ENCODE data around the gene SLC15A4. TPM values are rescaled to one million over a fixed set of nuclear protein-coding genes. Genes with fewer than 3 reads are reported as not detected.
A peak's percentile ranks its signal among the peaks of the same experiment; 100 is the strongest.

SLC15A4 gene
- total and polyA plus RNA-seq, 2 donors (not counting 1 experiment from before 2014, with no cell fraction given): 35.8 to 36.3 TPM

GRCh38 chr12:128783129-128783574, 40.6 kb downstream of the SLC15A4 start:
- Histone ChIP-seq H3K4me3 (replicated peaks in 1 of 4; ENCODE audit: control extremely low read depth in 1 of 4, insufficient read depth in 1 of 4, low read depth in 3 of 4, low read length in 4 of 4) (peak overlapping the region in 1 of 4 experiments; percentile 15), H3K36me3 (ENCODE audit: control insufficient read depth, insufficient read depth, low read length) (no peaks in the 10 kb centered on the region), H4K20me1 (ENCODE audit: control insufficient read depth, extremely low read depth, insufficient read depth, low read length) (no peaks in the 10 kb centered on the region), H3K9me3 (ENCODE audit: control insufficient read depth, insufficient read depth, low read depth, low read length) (no peaks in the 10 kb centered on the region), H2AFZ (ENCODE audit: low read length) (peak overlapping the region; percentile 70), H3K27me3 (ENCODE audit: control insufficient read depth, insufficient read depth, low read length) (no peaks in the 10 kb centered on the region), H3K79me2 (ENCODE audit: control insufficient read depth, insufficient read depth, low read length) (no peaks in the 10 kb centered on the region), H3K4me2 (ENCODE audit: extremely low read depth, insufficient read depth, low read length) (peak overlapping the region; percentile 69), H3K4me1 (ENCODE audit: control insufficient read depth, extremely low read depth, insufficient read depth, low read length) (no peaks in the 10 kb centered on the region), H3K9ac (ENCODE audit: insufficient read depth, low read length) (no peak overlapping the region), H3K27ac (ENCODE audit: insufficient read depth, low read length) (no peak overlapping the region)
- TF ChIP-seq CTCF (conservative IDR thresholded peaks at IDR 0.05 in 1 of 2, IDR thresholded peaks at IDR 0.05 in 1 of 2; ENCODE audit: low read depth in 1 of 2, low read length in 2 of 2) (no peak), EZH2 (IDR thresholded peaks at IDR 0.05; ENCODE audit: low read length, missing control alignments) (no peak)
- peak in 1 of 2 donors; percentile 42 for DNase-seq (ENCODE audit: low read depth in 2 of 2)

- H3K4me3 ChIP-seq (replicated peaks in 1 of 4; ENCODE audit: control extremely low read depth in 1 of 4, insufficient read depth in 1 of 4, low read depth in 3 of 4, low read length in 4 of 4): no peak overlapping the region
- DNase-seq (ENCODE audit: low read depth in 2 of 2): no peak
- H2AFZ ChIP-seq (ENCODE audit: low read length): no peak overlapping the region
- H3K27ac ChIP-seq (ENCODE audit: insufficient read depth, low read length): no peak overlapping the region
- no peaks in the 10 kb centered on the region for H3K79me2 ChIP-seq (ENCODE audit: control insufficient read depth, insufficient read depth, low read length)
- no peak overlapping the region for H3K9ac ChIP-seq (ENCODE audit: insufficient read depth, low read length)
- no peaks in the 10 kb centered on the region for H3K9me3 ChIP-seq (ENCODE audit: control insufficient read depth, insufficient read depth, low read depth, low read length)
- no peak overlapping the region for H3K4me2 ChIP-seq (ENCODE audit: extremely low read depth, insufficient read depth, low read length)
- no peaks in the 10 kb centered on the region for H4K20me1 ChIP-seq (ENCODE audit: control insufficient read depth, extremely low read depth, insufficient read depth, low read length)
- H3K4me1 ChIP-seq (ENCODE audit: control insufficient read depth, extremely low read depth, insufficient read depth, low read length): no peaks in the 10 kb centered on the region
- no peaks in the 10 kb centered on the region for H3K27me3 ChIP-seq (ENCODE audit: control insufficient read depth, insufficient read depth, low read length)
- H3K36me3 ChIP-seq (ENCODE audit: control insufficient read depth, insufficient read depth, low read length): no peaks in the 10 kb centered on the region
- TF ChIP-seq CTCF (conservative IDR thresholded peaks at IDR 0.05 in 1 of 2, IDR thresholded peaks at IDR 0.05 in 1 of 2; ENCODE audit: low read depth in 1 of 2, low read length in 2 of 2) (no peak), EZH2 (IDR thresholded peaks at IDR 0.05; ENCODE audit: low read length, missing control alignments) (no peak)
Measured at GRCh38 chr12:128779901-128780300, 43.9 kb downstream of the SLC15A4 start.

DNA sequence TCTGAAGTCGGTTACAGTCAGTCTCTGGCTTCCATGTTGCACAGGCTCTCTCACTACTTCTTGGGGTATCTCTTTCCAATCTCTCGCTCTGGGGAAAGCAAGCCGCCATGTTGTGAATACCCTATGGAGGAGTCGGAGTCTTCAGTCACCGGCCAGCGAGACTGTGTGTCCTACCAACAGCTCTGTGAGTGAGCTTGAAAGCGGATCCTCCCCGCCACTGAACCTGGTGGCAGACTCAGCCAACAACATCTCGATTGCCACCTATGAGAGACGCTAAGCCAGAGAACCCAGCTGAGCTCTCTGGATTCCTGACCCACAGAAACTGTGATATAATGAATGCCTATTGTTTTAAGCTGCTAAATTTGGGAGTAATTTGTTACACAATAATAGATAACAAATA, 51.5 kb downstream of the SLC15A4 start:
- no peak overlapping the region for H3K4me2 ChIP-seq (ENCODE audit: extremely low read depth, insufficient read depth, low read length)
- H2AFZ ChIP-seq (ENCODE audit: low read length): no peak overlapping the region

More for the DNA sequence above, 51.5 kb downstream of the SLC15A4 start:
- H3K4me1 ChIP-seq (ENCODE audit: control insufficient read depth, extremely low read depth, insufficient read depth, low read length): no peaks in the 10 kb centered on the region
- no peaks in the 10 kb centered on the region for H3K9me3 ChIP-seq (ENCODE audit: control insufficient read depth, insufficient read depth, low read depth, low read length)
- H3K4me3 ChIP-seq (replicated peaks in 1 of 4; ENCODE audit: control extremely low read depth in 1 of 4, insufficient read depth in 1 of 4, low read depth in 3 of 4, low read length in 4 of 4): no peak overlapping the region
- no peaks in the 10 kb centered on the region for H3K27me3 ChIP-seq (ENCODE audit: control insufficient read depth, insufficient read depth, low read length)
- H3K79me2 ChIP-seq (ENCODE audit: control insufficient read depth, insufficient read depth, low read length): no peaks in the 10 kb centered on the region
- no peaks in the 10 kb centered on the region for H3K36me3 ChIP-seq (ENCODE audit: control insufficient read depth, insufficient read depth, low read length)
- no peaks in the 10 kb centered on the region for H4K20me1 ChIP-seq (ENCODE audit: control insufficient read depth, extremely low read depth, insufficient read depth, low read length)
- no peak overlapping the region for H3K9ac ChIP-seq (ENCODE audit: insufficient read depth, low read length)
- TF ChIP-seq CTCF (conservative IDR thresholded peaks at IDR 0.05 in 1 of 2, IDR thresholded peaks at IDR 0.05 in 1 of 2; ENCODE audit: low read depth in 1 of 2, low read length in 2 of 2) (no peak), EZH2 (IDR thresholded peaks at IDR 0.05; ENCODE audit: low read length, missing control alignments) (no peak)
- DNase-seq (ENCODE audit: low read depth in 2 of 2): no peak
- H3K27ac ChIP-seq (ENCODE audit: insufficient read depth, low read length): no peak overlapping the region

Measured in fibroblast of lung (primary cell).